Adrenal gland (tissue), 12 donors: ENCODE data around the gene SVOP. TPM values are rescaled to one million over a fixed set of nuclear protein-coding genes. Genes with fewer than 3 reads are reported as not detected.
"Not testable (repeated sequence)": the region's sequence is repeated elsewhere in the genome, so short reads cannot be mapped to it uniquely, and the experiment has no call there.

Experiments
- DNase-seq, 7 donors: peaks; one replicate each; pipeline ENCODE4 v3.0.0-alpha.2; 2019 to 2020
- H3K27ac ChIP-seq, 5 donors: fragments of 200-600 bp; sonication (generic) in 4 of 5; 1 replicate in 3 of 5; 2 replicates in 2 of 5; pipeline versions ENCODE4 v1.5.1 to v1.8.0; 2016 to 2020; ENCODE audit warnings: mild to moderate bottlenecking in 1 of 5
- H3K27me3 ChIP-seq: fragments of 200-600 bp; 2 replicates; pipeline ENCODE4 v1.8.0; 2021
- H3K36me3 ChIP-seq, 2 donors: fragments of 200-600 bp; replicated peaks in 1 of 2; 1 replicate in 1 of 2; 2 replicates in 1 of 2; pipeline versions ENCODE4 v1.5.1 to v1.8.0; 2018 to 2022
- H3K4me1 ChIP-seq, 2 donors: fragments of 200-600 bp; replicated peaks in 1 of 2; 1 replicate in 1 of 2; 2 replicates in 1 of 2; pipeline versions ENCODE4 v1.5.1 to v1.8.0; 2018 to 2021
- H3K4me3 ChIP-seq, 4 donors: fragments of 200-600 bp; sonication (generic) in 3 of 4; one replicate each; pipeline ENCODE4 v1.5.1; 2016 to 2018
- H3K9me3 ChIP-seq, 3 donors: fragments of 200-600 bp; sonication (generic) in 1 of 3; replicated peaks in 1 of 3; 1 replicate in 2 of 3; 2 replicates in 1 of 3; pipeline versions ENCODE4 v1.5.1 to v1.8.0; 2016 to 2021
- CTCF ChIP-seq, 6 experiments: fragments of 450-650 bp in 4 of 6; fragments of 200-600 bp in 2 of 6; sonication (generic) in 1 of 6; IDR thresholded peaks; 1 replicate in 5 of 6; 2 replicates in 1 of 6; pipeline versions ENCODE4 v1.5.1 to v1.8.0; 2016 to 2021; ENCODE audit warnings: antibody characterized with exemption in 6 of 6, mild to moderate bottlenecking in 2 of 6, moderate library complexity in 1 of 6
- POLR2A ChIP-seq, 2 donors: fragments of 450-650 bp; IDR thresholded peaks; one replicate each; pipeline ENCODE4 v1.6.1; 2017; ENCODE audit warnings: antibody characterized with exemption in 2 of 2, mild to moderate bottlenecking in 2 of 2, moderate library complexity in 1 of 2
- WGBS, 4 donors: extraction: QIAGEN DNeasy Blood & Tissue Kit in 2 of 4; methylation state at CpG; one replicate each; pipeline versions ENCODE4 v1.1.5 to v1.1.7; 2013 to 2017; 5-methylcytosine and 5-hydroxymethylcytosine counted together
- intact Hi-C, 2 donors: fragments of 100-400 bp; cut with DNase I; formaldehyde crosslinking; loops; one replicate each; pipeline versions ENCODE4 v1.14.1 to v1.15.0; 2022 to 2023
- polyA plus RNA-seq, 3 donors: library from polyadenylated mRNA; stranded (reverse); fragments of 200-250 nt in 2 of 3; fragments of 350-450 nt in 1 of 3; fragmentation: Illumina TruSeq in 1 of 3; extraction: RNeasy Lipid Tissue Mini Kit (QIAGEN cat#74804) in 1 of 3; gene quantifications; one replicate each; pipeline ENCODE4 v1.2.3, GENCODE V29; 2013 to 2014
- total RNA-seq, 9 donors: library from RNA; depleted of rRNA in 4 of 9; stranded (reverse); fragments of >200 nt in 4 of 9; fragments of 120-200 nt in 1 of 9; fragmentation: NEBNext Ultra II Directional in 1 of 9; extraction: Animal tissue kit (Norgen Biotek cat#: 25700) in 1 of 9; gene quantifications; one replicate each; pipeline versions ENCODE4 v1.1.0 to v1.2.4, GENCODE V29; 2013 to 2023
- donor health status: healthy with polysubstance abuse.
- donor health status: Bipolar disorder and iron deficiency.
- donor health status: DM: yes; HTN: yes; CAD: no.
- donor health status: DM: no; HTN: no; CAD: no.
- donor health status: DM: no; HTN: no; CAD: no.
- donor health status: DM: yes; HTN: yes; CAD: no.

Gene SVOP
- total and polyA plus RNA-seq, 12 donors, result 0.08 to 2.6 (median 0.98) TPM; not detected in 4

- no peaks in the 10 kb centered on the region for H3K27me3 ChIP-seq
- H3K27ac ChIP-seq, result no peak overlapping the region
- TF ChIP-seq CTCF (IDR thresholded peaks at IDR 0.05) (no peak), POLR2A (IDR thresholded peaks at IDR 0.05) (no peak)
- intact Hi-C loops, result no loop called here
- WGBS, 4 donors, result 84 to 88% (median 86%) methylated on average over 3 of the region's 3 CpGs
- H3K9me3 ChIP-seq, result no peaks in the 10 kb centered on the region
- H3K36me3 ChIP-seq, result peaks cover 0 to 25% of the 10 kb centered on the region in 2 donors
- H3K4me1 ChIP-seq, result peaks cover 13 to 18% of the 10 kb centered on the region in 2 donors
- H3K4me3 ChIP-seq, result no peak overlapping the region
- no peak for DNase-seq
Measured at GRCh38 chr12:109056891-109057290, 36.0 kb upstream of the SVOP start.

GRCh38 chr12:109054520-109054919 lies 33.7 kb upstream of the SVOP start:
- H3K4me1 ChIP-seq, result peaks cover 13 to 21% of the 10 kb centered on the region in 2 donors
- TF ChIP-seq CTCF (IDR thresholded peaks at IDR 0.05) (no peak), POLR2A (IDR thresholded peaks at IDR 0.05) (no peak)
- no peak overlapping the region for H3K4me3 ChIP-seq
- H3K27ac ChIP-seq, result peak overlapping the region in 3 of 5 donors; percentile 62 to 92 (median 80)
- H3K27me3 ChIP-seq, result no peaks in the 10 kb centered on the region
- intact Hi-C loops, result no loop called here
- no peak for DNase-seq
- H3K9me3 ChIP-seq, result no peaks in the 10 kb centered on the region
- H3K36me3 ChIP-seq, result peaks cover 0 to 16% of the 10 kb centered on the region in 2 donors

GRCh38 chr12:109054124-109054513 lies 33.3 kb upstream of the SVOP start:
- H3K9me3 ChIP-seq, DNase-seq, intact Hi-C loops, H3K27me3 ChIP-seq: not testable (repeated sequence)
- Histone ChIP-seq H3K4me1 (peaks cover 13 to 21% of the 10 kb centered on the region in 2 donors), H3K36me3 (peaks cover 0 to 12% of the 10 kb centered on the region in 2 donors), H3K4me3 (peak overlapping the region in 1 of 4 donors; percentile 60), H3K27ac (peak overlapping the region in 4 of 5 donors; percentile 62 to 92 (median 82))
- 72 to 76% (median 75%) methylated on average over 4 of the region's 4 CpGs for WGBS, 4 donors

GRCh38 chr12:109053382-109054123 lies 32.7 kb upstream of the SVOP start:
- intact Hi-C loops, result no loop called here
- Histone ChIP-seq H3K27ac (peak overlapping the region; percentile 57 to 92 (median 80)), H3K27me3 (no peaks in the 10 kb centered on the region), H3K4me1 (peaks cover 13 to 21% of the 10 kb centered on the region in 2 donors), H3K9me3 (no peaks in the 10 kb centered on the region), H3K36me3 (peaks cover 0 to 6% of the 10 kb centered on the region in 2 donors), H3K4me3 (peak overlapping the region; percentile 60 to 89 (median 68))
- peak in 4 of 7 donors; percentile 21 to 32 (median 22) for DNase-seq
- WGBS, 4 donors, result 12 to 20% (median 15%) methylated on average over 9 of the region's 9 CpGs
- TF ChIP-seq CTCF (IDR thresholded peaks at IDR 0.05) (no peak), POLR2A (IDR thresholded peaks at IDR 0.05) (peak in 1 of 2 donors; percentile 54)
